Measurements from ENCODE around the gene SYNGR2.
"Not testable (repeated sequence)": the region's sequence is repeated elsewhere in the genome, so short reads cannot be mapped to it uniquely, and the experiment has no call there.

The SYNGR2 gene

GRCh38 chr17:78134899-78135385, 33.4 kb upstream of the SYNGR2 start:
- Mint-ChIP-seq H3K4me1 (ENCODE audit: low read depth) (peaks cover 65% of the 10 kb centered on the region), H3K4me3 (no peak overlapping the region), H3K27me3 (no peaks in the 10 kb centered on the region), H3K9me3 (ENCODE audit: low read depth) (no peaks in the 10 kb centered on the region), H3K27ac (no peak overlapping the region), H3K36me3 (peaks cover 13% of the 10 kb centered on the region)

GRCh38 chr17:78135858-78136500, 32.4 kb upstream of the SYNGR2 start:
- Mint-ChIP-seq H3K27me3 (no peaks in the 10 kb centered on the region), H3K27ac (peak overlapping the region; percentile 77), H3K4me3 (peak overlapping the region; percentile 38), H3K36me3 (peaks cover 13% of the 10 kb centered on the region), H3K9me3 (ENCODE audit: low read depth) (no peaks in the 10 kb centered on the region), H3K4me1 (ENCODE audit: low read depth) (peaks cover 63% of the 10 kb centered on the region)

- H3K4me1 Mint-ChIP-seq (ENCODE audit: low read depth) = peaks cover 73% of the 10 kb centered on the region
- no peaks in the 10 kb centered on the region for H3K9me3 Mint-ChIP-seq (ENCODE audit: low read depth)
- peak overlapping the region; percentile 78 for H3K27ac Mint-ChIP-seq
- H3K27me3 Mint-ChIP-seq = no peaks in the 10 kb centered on the region
- H3K36me3 Mint-ChIP-seq = peaks cover 13% of the 10 kb centered on the region
- H3K4me3 Mint-ChIP-seq = no peak overlapping the region
Measured at GRCh38 chr17:78137392-78138203, 30.8 kb upstream of the SYNGR2 start.

GRCh38 chr17:78138204-78139060, 29.9 kb upstream of the SYNGR2 start:
- H3K36me3 Mint-ChIP-seq = peaks cover 13% of the 10 kb centered on the region
- peaks cover 69% of the 10 kb centered on the region for H3K4me1 Mint-ChIP-seq (ENCODE audit: low read depth)
- H3K27ac Mint-ChIP-seq = peak overlapping the region; percentile 22
- no peaks in the 10 kb centered on the region for H3K27me3 Mint-ChIP-seq
- H3K4me3 Mint-ChIP-seq = no peak overlapping the region
- H3K9me3 Mint-ChIP-seq (ENCODE audit: low read depth) = no peaks in the 10 kb centered on the region

- H3K36me3 Mint-ChIP-seq; H3K9me3 Mint-ChIP-seq (ENCODE audit: low read depth); H3K27me3 Mint-ChIP-seq: not testable (repeated sequence)
- Mint-ChIP-seq H3K4me3 (peak overlapping the region; percentile 54), H3K4me1 (ENCODE audit: low read depth) (peaks cover 65% of the 10 kb centered on the region), H3K27ac (peak overlapping the region; percentile 77)
Measured at GRCh38 chr17:78139861-78140168, 28.6 kb upstream of the SYNGR2 start.

- Mint-ChIP-seq H3K27me3 (no peaks in the 10 kb centered on the region), H3K9me3 (ENCODE audit: low read depth) (no peaks in the 10 kb centered on the region), H3K36me3 (peaks cover 7% of the 10 kb centered on the region), H3K4me3 (peak overlapping the region; percentile 54), H3K4me1 (ENCODE audit: low read depth) (peaks cover 64% of the 10 kb centered on the region), H3K27ac (peak overlapping the region; percentile 77)
Measured at GRCh38 chr17:78140169-78141051, 28.0 kb upstream of the SYNGR2 start.

GRCh38 chr17:78141437-78142118, 26.8 kb upstream of the SYNGR2 start:
- Mint-ChIP-seq H3K4me1 (ENCODE audit: low read depth) (peaks cover 55% of the 10 kb centered on the region), H3K36me3 (peaks cover 3% of the 10 kb centered on the region), H3K9me3 (ENCODE audit: low read depth) (no peaks in the 10 kb centered on the region), H3K27ac (no peak overlapping the region), H3K4me3 (no peak overlapping the region), H3K27me3 (no peaks in the 10 kb centered on the region)

GRCh38 chr17:78142119-78142861, 26.1 kb upstream of the SYNGR2 start:
- Mint-ChIP-seq H3K9me3 (ENCODE audit: low read depth) (no peaks in the 10 kb centered on the region), H3K36me3 (peaks cover under 1% of the 10 kb centered on the region), H3K27ac (peak overlapping the region; percentile 34), H3K27me3 (no peaks in the 10 kb centered on the region), H3K4me3 (no peak overlapping the region), H3K4me1 (ENCODE audit: low read depth) (peaks cover 49% of the 10 kb centered on the region)

GRCh38 chr17:78143214-78144146, 24.9 kb upstream of the SYNGR2 start:
- Mint-ChIP-seq H3K4me3 (no peak overlapping the region), H3K27ac (peak overlapping the region; percentile 41), H3K27me3 (no peaks in the 10 kb centered on the region), H3K36me3 (no peaks in the 10 kb centered on the region), H3K9me3 (ENCODE audit: low read depth) (no peaks in the 10 kb centered on the region), H3K4me1 (ENCODE audit: low read depth) (peaks cover 47% of the 10 kb centered on the region)

GRCh38 chr17:78144147-78144719, 24.1 kb upstream of the SYNGR2 start:
- Mint-ChIP-seq H3K4me1 (ENCODE audit: low read depth) (peaks cover 43% of the 10 kb centered on the region), H3K4me3 (no peak overlapping the region), H3K27ac (peak overlapping the region; percentile 34), H3K27me3 (no peaks in the 10 kb centered on the region), H3K9me3 (ENCODE audit: low read depth) (no peaks in the 10 kb centered on the region), H3K36me3 (no peaks in the 10 kb centered on the region)

- no peaks in the 10 kb centered on the region for H3K36me3 Mint-ChIP-seq
- no peak overlapping the region for H3K4me3 Mint-ChIP-seq
- H3K9me3 Mint-ChIP-seq (ENCODE audit: low read depth) = no peaks in the 10 kb centered on the region
- no peaks in the 10 kb centered on the region for H3K27me3 Mint-ChIP-seq
- H3K27ac Mint-ChIP-seq = no peak overlapping the region
- H3K4me1 Mint-ChIP-seq (ENCODE audit: low read depth) = peaks cover 41% of the 10 kb centered on the region
Measured at GRCh38 chr17:78144736-78145641, 23.4 kb upstream of the SYNGR2 start.

All from activated naive CD8-positive, alpha-beta T cell (primary cell).